Ovary (tissue), 3 donors: ENCODE data around the gene MAST2.

ENCODE experiments used
- CTCF ChIP-seq, 3 donors: fragments of 450-650 bp in 2 of 3; fragments of 200-600 bp in 1 of 3; IDR thresholded peaks; one replicate each; pipeline versions ENCODE4 v1.5.1 to v1.8.0; 2016 to 2022; ENCODE audit warnings: antibody characterized with exemption in 3 of 3, mild to moderate bottlenecking in 1 of 3
- POLR2A ChIP-seq: fragments of 450-650 bp; IDR thresholded peaks from one replicate; pipeline ENCODE4 v1.6.1; 2017; ENCODE audit warnings: antibody characterized with exemption, mild to moderate bottlenecking, moderate library complexity
- donor health status: DM: no; HTN: no; CAD: no.

GRCh38 chr1:45971335-45971734 lies 167.9 kb downstream of the MAST2 start:
- TF ChIP-seq CTCF (IDR thresholded peaks at IDR 0.05) (no peak), POLR2A (no peak)
